Measurements from ENCODE around the gene TRIM38.

TRIM38 gene

GRCh38 chr6:26019967-26020328 lies 57.3 kb downstream of the TRIM38 start:
- no peak overlapping the region for H3K4me3 ChIP-seq (ENCODE audit: insufficient read length, low read depth)
- H3K9me3 ChIP-seq (ENCODE audit: insufficient read depth, low read length): peaks cover 31% of the 10 kb centered on the region
- no peaks in the 10 kb centered on the region for H3K27me3 ChIP-seq (ENCODE audit: insufficient read depth, insufficient read length)
- H3K4me1 ChIP-seq (ENCODE audit: insufficient read depth, insufficient read length): peaks cover 5% of the 10 kb centered on the region
- H3K36me3 ChIP-seq (ENCODE audit: insufficient read depth, insufficient read length, low read length): no peaks in the 10 kb centered on the region
- DNase-seq (ENCODE audit: low read depth, low spot score): no peak
- TF ChIP-seq YY1 (IDR thresholded peaks at IDR 0.05; ENCODE audit: insufficient read depth, insufficient read length): no peak
- H3K9ac ChIP-seq (ENCODE audit: insufficient read length, low read depth): no peak overlapping the region

GRCh38 chr6:26020329-26021000 lies 57.9 kb downstream of the TRIM38 start:
- Histone ChIP-seq H3K4me1 (ENCODE audit: insufficient read depth, insufficient read length) (peaks cover 5% of the 10 kb centered on the region), H3K36me3 (ENCODE audit: insufficient read depth, insufficient read length, low read length) (no peaks in the 10 kb centered on the region), H3K9ac (ENCODE audit: insufficient read length, low read depth) (peak overlapping the region; percentile 96), H3K4me3 (ENCODE audit: insufficient read length, low read depth) (peak overlapping the region; percentile 57), H3K9me3 (ENCODE audit: insufficient read depth, low read length) (peaks cover 31% of the 10 kb centered on the region), H3K27me3 (ENCODE audit: insufficient read depth, insufficient read length) (no peaks in the 10 kb centered on the region)
- DNase-seq (ENCODE audit: low read depth, low spot score): peak; percentile 68
- TF ChIP-seq SUZ12 (IDR thresholded peaks at IDR 0.05; ENCODE audit: extremely low read depth, insufficient read depth, insufficient read length) (no peak), YY1 (IDR thresholded peaks at IDR 0.05; ENCODE audit: insufficient read depth, insufficient read length) (no peak), ZNF274 (IDR thresholded peaks at IDR 0.05; ENCODE audit: low read depth, low read length) (no peak)

GRCh38 chr6:26021001-26021349 lies 58.4 kb downstream of the TRIM38 start:
- Histone ChIP-seq H3K9ac (ENCODE audit: insufficient read length, low read depth) (peak overlapping the region; percentile 96), H3K9me3 (ENCODE audit: insufficient read depth, low read length) (peaks cover 31% of the 10 kb centered on the region), H3K27me3 (ENCODE audit: insufficient read depth, insufficient read length) (no peaks in the 10 kb centered on the region), H3K4me3 (ENCODE audit: insufficient read length, low read depth) (peak overlapping the region; percentile 57), H3K4me1 (ENCODE audit: insufficient read depth, insufficient read length) (peaks cover 5% of the 10 kb centered on the region), H3K36me3 (ENCODE audit: insufficient read depth, insufficient read length, low read length) (no peaks in the 10 kb centered on the region)
- no peak for DNase-seq (ENCODE audit: low read depth, low spot score)
- TF ChIP-seq SUZ12 (IDR thresholded peaks at IDR 0.05; ENCODE audit: extremely low read depth, insufficient read depth, insufficient read length): no peak
- TF ChIP-seq ZNF274 (IDR thresholded peaks at IDR 0.05; ENCODE audit: low read depth, low read length): no peak
- no peak for TF ChIP-seq YY1 (IDR thresholded peaks at IDR 0.05; ENCODE audit: insufficient read depth, insufficient read length)

GRCh38 chr6:26021350-26022131 lies 58.9 kb downstream of the TRIM38 start:
- Histone ChIP-seq H3K9ac (ENCODE audit: insufficient read length, low read depth) (peak overlapping the region; percentile 96), H3K4me3 (ENCODE audit: insufficient read length, low read depth) (peak overlapping the region; percentile 77)

GRCh38 chr6:26022132-26022472 lies 59.5 kb downstream of the TRIM38 start:
- DNase-seq (ENCODE audit: low read depth, low spot score): no peak
- no peaks in the 10 kb centered on the region for H3K27me3 ChIP-seq (ENCODE audit: insufficient read depth, insufficient read length)
- peaks cover 5% of the 10 kb centered on the region for H3K4me1 ChIP-seq (ENCODE audit: insufficient read depth, insufficient read length)
- no peaks in the 10 kb centered on the region for H3K36me3 ChIP-seq (ENCODE audit: insufficient read depth, insufficient read length, low read length)
- H3K4me3 ChIP-seq (ENCODE audit: insufficient read length, low read depth): peak overlapping the region; percentile 77
- H3K9me3 ChIP-seq (ENCODE audit: insufficient read depth, low read length): peaks cover 26% of the 10 kb centered on the region
- peak overlapping the region; percentile 85 for H3K9ac ChIP-seq (ENCODE audit: insufficient read length, low read depth)
- TF ChIP-seq SUZ12 (IDR thresholded peaks at IDR 0.05; ENCODE audit: extremely low read depth, insufficient read depth, insufficient read length) (no peak), ZNF274 (IDR thresholded peaks at IDR 0.05; ENCODE audit: low read depth, low read length) (no peak), YY1 (IDR thresholded peaks at IDR 0.05; ENCODE audit: insufficient read depth, insufficient read length) (no peak)

More at GRCh38 chr6:26021350-26022131, 58.9 kb downstream of the TRIM38 start:
- TF ChIP-seq YY1 (IDR thresholded peaks at IDR 0.05; ENCODE audit: insufficient read depth, insufficient read length) (peak; percentile 21), SUZ12 (IDR thresholded peaks at IDR 0.05; ENCODE audit: extremely low read depth, insufficient read depth, insufficient read length) (no peak)
- H3K27me3 ChIP-seq (ENCODE audit: insufficient read depth, insufficient read length): no peaks in the 10 kb centered on the region
- H3K36me3 ChIP-seq (ENCODE audit: insufficient read depth, insufficient read length, low read length): no peaks in the 10 kb centered on the region
- peaks cover 5% of the 10 kb centered on the region for H3K4me1 ChIP-seq (ENCODE audit: insufficient read depth, insufficient read length)
- H3K9me3 ChIP-seq (ENCODE audit: insufficient read depth, low read length): peaks cover 31% of the 10 kb centered on the region
- DNase-seq (ENCODE audit: low read depth, low spot score): peak; percentile 85

- Histone ChIP-seq H3K4me1 (ENCODE audit: insufficient read depth, insufficient read length) (peaks cover 2% of the 10 kb centered on the region), H3K36me3 (ENCODE audit: insufficient read depth, insufficient read length, low read length) (no peaks in the 10 kb centered on the region), H3K9me3 (ENCODE audit: insufficient read depth, low read length) (peaks cover 21% of the 10 kb centered on the region), H3K27me3 (ENCODE audit: insufficient read depth, insufficient read length) (no peaks in the 10 kb centered on the region), H3K4me3 (ENCODE audit: insufficient read length, low read depth) (no peak overlapping the region), H3K9ac (ENCODE audit: insufficient read length, low read depth) (peak overlapping the region; percentile 18)
- no peak for DNase-seq (ENCODE audit: low read depth, low spot score)
- TF ChIP-seq YY1 (IDR thresholded peaks at IDR 0.05; ENCODE audit: insufficient read depth, insufficient read length): no peak
- no peak for TF ChIP-seq ZNF274 (IDR thresholded peaks at IDR 0.05; ENCODE audit: low read depth, low read length)
- no peak for TF ChIP-seq SUZ12 (IDR thresholded peaks at IDR 0.05; ENCODE audit: extremely low read depth, insufficient read depth, insufficient read length)
These were observed 60.1 kb downstream of the TRIM38 start for GRCh38 chr6:26022737-26023136.

- DNase-seq (ENCODE audit: low read depth, low spot score): no peak
- TF ChIP-seq ZNF274 (IDR thresholded peaks at IDR 0.05; ENCODE audit: low read depth, low read length) (no peak), SUZ12 (IDR thresholded peaks at IDR 0.05; ENCODE audit: extremely low read depth, insufficient read depth, insufficient read length) (no peak), YY1 (IDR thresholded peaks at IDR 0.05; ENCODE audit: insufficient read depth, insufficient read length) (no peak)
- Histone ChIP-seq H3K4me3 (ENCODE audit: insufficient read length, low read depth) (no peak overlapping the region), H3K9me3 (ENCODE audit: insufficient read depth, low read length) (peaks cover 3% of the 10 kb centered on the region), H3K4me1 (ENCODE audit: insufficient read depth, insufficient read length) (peaks cover 2% of the 10 kb centered on the region), H3K36me3 (ENCODE audit: insufficient read depth, insufficient read length, low read length) (no peaks in the 10 kb centered on the region), H3K27me3 (ENCODE audit: insufficient read depth, insufficient read length) (no peaks in the 10 kb centered on the region), H3K9ac (ENCODE audit: insufficient read length, low read depth) (no peak overlapping the region)
These were observed 62.0 kb downstream of the TRIM38 start for GRCh38 chr6:26024651-26025046.
